B cell (primary cell): ENCODE measurements around the gene RFC3.

Experiments
- EZH2 ChIP-seq: IDR thresholded peaks from 2 replicates; pipeline ENCODE4 v1.6.1; 2012; ENCODE audit warnings: borderline replicate concordance, low read depth, mild to moderate bottlenecking, moderate library complexity, low read length; ENCODE audit not compliant: insufficient read depth, poor library complexity, severe bottlenecking
- TF ChIP-seq, protein P1 (sequence below): fragments of 200-600 bp; IDR thresholded peaks from one replicate; pipeline ENCODE4 v1.8.0; 2022; ENCODE audit warnings: antibody characterized with exemption, mild to moderate bottlenecking

DNA sequence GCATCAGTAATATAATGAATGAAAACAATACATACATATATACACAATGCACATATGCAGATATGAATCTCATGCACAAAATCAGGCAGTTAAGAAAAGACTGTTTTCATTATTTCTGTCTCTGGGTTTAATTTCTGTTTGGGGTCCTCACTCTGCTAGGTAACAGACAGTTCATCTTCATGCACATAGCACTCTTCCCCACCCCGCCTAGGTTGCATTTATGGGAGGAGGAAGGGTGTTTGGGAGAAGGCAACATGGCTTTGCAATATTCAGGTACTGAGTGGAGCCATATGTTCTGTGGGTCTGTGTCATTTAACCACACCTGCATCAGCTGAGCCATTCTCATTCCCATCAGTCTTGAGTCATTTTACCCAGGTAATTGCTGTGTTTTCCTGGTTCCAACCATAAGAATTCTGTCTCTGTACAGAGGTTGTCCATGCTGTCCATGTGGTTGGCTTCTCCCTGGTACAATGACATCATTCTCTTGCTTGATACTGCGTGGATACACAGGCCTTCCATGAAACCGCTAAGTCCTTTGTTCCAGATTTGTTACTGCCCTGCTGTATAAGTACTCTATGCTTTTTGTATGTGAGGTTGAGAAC is 45.3 kb downstream of the RFC3 start:
- TF ChIP-seq, protein P1, sequence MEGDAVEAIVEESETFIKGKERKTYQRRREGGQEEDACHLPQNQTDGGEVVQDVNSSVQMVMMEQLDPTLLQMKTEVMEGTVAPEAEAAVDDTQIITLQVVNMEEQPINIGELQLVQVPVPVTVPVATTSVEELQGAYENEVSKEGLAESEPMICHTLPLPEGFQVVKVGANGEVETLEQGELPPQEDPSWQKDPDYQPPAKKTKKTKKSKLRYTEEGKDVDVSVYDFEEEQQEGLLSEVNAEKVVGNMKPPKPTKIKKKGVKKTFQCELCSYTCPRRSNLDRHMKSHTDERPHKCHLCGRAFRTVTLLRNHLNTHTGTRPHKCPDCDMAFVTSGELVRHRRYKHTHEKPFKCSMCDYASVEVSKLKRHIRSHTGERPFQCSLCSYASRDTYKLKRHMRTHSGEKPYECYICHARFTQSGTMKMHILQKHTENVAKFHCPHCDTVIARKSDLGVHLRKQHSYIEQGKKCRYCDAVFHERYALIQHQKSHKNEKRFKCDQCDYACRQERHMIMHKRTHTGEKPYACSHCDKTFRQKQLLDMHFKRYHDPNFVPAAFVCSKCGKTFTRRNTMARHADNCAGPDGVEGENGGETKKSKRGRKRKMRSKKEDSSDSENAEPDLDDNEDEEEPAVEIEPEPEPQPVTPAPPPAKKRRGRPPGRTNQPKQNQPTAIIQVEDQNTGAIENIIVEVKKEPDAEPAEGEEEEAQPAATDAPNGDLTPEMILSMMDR: no peak
- no peak for TF ChIP-seq EZH2
